Measurements from ENCODE around the gene C19orf73. TPM values are rescaled to one million over a fixed set of nuclear protein-coding genes. Genes with fewer than 3 reads are reported as not detected.
A peak's percentile ranks its signal among the peaks of the same experiment; 100 is the strongest.

The C19orf73 gene
- total and polyA plus RNA-seq, 2 donors (not counting 1 experiment from before 2014, with no cell fraction given) = 0.30 to 0.83 TPM

- Histone ChIP-seq H3K4me1 (ENCODE audit: control insufficient read depth, extremely low read depth, insufficient read depth, low read length) (no peaks in the 10 kb centered on the region), H3K4me2 (ENCODE audit: extremely low read depth, insufficient read depth, low read length) (no peak overlapping the region), H3K4me3 (replicated peaks in 1 of 4; ENCODE audit: control extremely low read depth in 1 of 4, insufficient read depth in 1 of 4, low read depth in 3 of 4, low read length in 4 of 4) (no peak overlapping the region), H4K20me1 (ENCODE audit: control insufficient read depth, extremely low read depth, insufficient read depth, low read length) (no peaks in the 10 kb centered on the region), H3K27me3 (ENCODE audit: control insufficient read depth, insufficient read depth, low read length) (no peaks in the 10 kb centered on the region), H3K27ac (ENCODE audit: insufficient read depth, low read length) (no peak overlapping the region), H3K79me2 (ENCODE audit: control insufficient read depth, insufficient read depth, low read length) (no peaks in the 10 kb centered on the region), H3K36me3 (ENCODE audit: control insufficient read depth, insufficient read depth, low read length) (no peaks in the 10 kb centered on the region), H3K9ac (ENCODE audit: insufficient read depth, low read length) (no peak overlapping the region), H3K9me3 (ENCODE audit: control insufficient read depth, insufficient read depth, low read depth, low read length) (no peaks in the 10 kb centered on the region), H2AFZ (ENCODE audit: low read length) (no peak overlapping the region)
- DNase-seq (ENCODE audit: low read depth in 2 of 2) = no peak
- TF ChIP-seq CTCF (conservative IDR thresholded peaks at IDR 0.05 in 1 of 2, IDR thresholded peaks at IDR 0.05 in 1 of 2; ENCODE audit: low read depth in 1 of 2, low read length in 2 of 2) (no peak), EZH2 (IDR thresholded peaks at IDR 0.05; ENCODE audit: low read length, missing control alignments) (no peak)
Measured at GRCh38 chr19:49165865-49166301, 46.9 kb upstream of the C19orf73 start.

GRCh38 chr19:49165111-49165750 is 46.3 kb upstream of the C19orf73 start:
- DNase-seq (ENCODE audit: low read depth in 2 of 2) = peak in 1 of 2 donors; percentile 34
- Histone ChIP-seq H3K27me3 (ENCODE audit: control insufficient read depth, insufficient read depth, low read length) (no peaks in the 10 kb centered on the region), H3K4me2 (ENCODE audit: extremely low read depth, insufficient read depth, low read length) (no peak overlapping the region), H3K36me3 (ENCODE audit: control insufficient read depth, insufficient read depth, low read length) (no peaks in the 10 kb centered on the region), H3K27ac (ENCODE audit: insufficient read depth, low read length) (no peak overlapping the region), H3K9me3 (ENCODE audit: control insufficient read depth, insufficient read depth, low read depth, low read length) (no peaks in the 10 kb centered on the region), H2AFZ (ENCODE audit: low read length) (no peak overlapping the region), H4K20me1 (ENCODE audit: control insufficient read depth, extremely low read depth, insufficient read depth, low read length) (no peaks in the 10 kb centered on the region), H3K79me2 (ENCODE audit: control insufficient read depth, insufficient read depth, low read length) (no peaks in the 10 kb centered on the region), H3K4me1 (ENCODE audit: control insufficient read depth, extremely low read depth, insufficient read depth, low read length) (no peaks in the 10 kb centered on the region), H3K9ac (ENCODE audit: insufficient read depth, low read length) (no peak overlapping the region), H3K4me3 (replicated peaks in 1 of 4; ENCODE audit: control extremely low read depth in 1 of 4, insufficient read depth in 1 of 4, low read depth in 3 of 4, low read length in 4 of 4) (no peak overlapping the region)
- TF ChIP-seq CTCF (conservative IDR thresholded peaks at IDR 0.05 in 1 of 2, IDR thresholded peaks at IDR 0.05 in 1 of 2; ENCODE audit: low read depth in 1 of 2, low read length in 2 of 2) = no peak
- TF ChIP-seq EZH2 (IDR thresholded peaks at IDR 0.05; ENCODE audit: low read length, missing control alignments) = no peak

DNA sequence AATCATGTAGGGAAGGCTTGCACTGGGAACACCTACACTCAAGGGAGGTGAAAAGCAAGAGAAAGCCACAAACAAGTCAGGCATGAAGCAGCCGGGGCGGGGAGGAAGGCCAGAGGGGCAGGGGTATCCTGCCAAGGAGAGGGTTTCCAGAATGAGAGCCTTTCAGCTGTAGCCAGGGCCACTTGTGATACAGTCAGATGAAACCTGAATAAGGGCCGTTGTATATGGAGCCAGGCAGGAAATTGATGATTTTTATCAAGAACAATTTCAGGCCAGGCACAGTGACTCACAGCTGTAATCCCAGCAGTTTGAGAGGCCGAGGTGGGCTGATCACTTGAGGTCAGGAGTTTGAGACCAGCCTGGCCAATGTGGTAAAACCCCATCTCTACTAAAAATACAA is 43.0 kb upstream of the C19orf73 start:
- TF ChIP-seq EZH2 (IDR thresholded peaks at IDR 0.05; ENCODE audit: low read length, missing control alignments) (no peak), CTCF (conservative IDR thresholded peaks at IDR 0.05 in 1 of 2, IDR thresholded peaks at IDR 0.05 in 1 of 2; ENCODE audit: low read depth in 1 of 2, low read length in 2 of 2) (no peak)

More for the DNA sequence above, 43.0 kb upstream of the C19orf73 start:
- H3K9me3 ChIP-seq (ENCODE audit: control insufficient read depth, insufficient read depth, low read depth, low read length) = no peaks in the 10 kb centered on the region
- H4K20me1 ChIP-seq (ENCODE audit: control insufficient read depth, extremely low read depth, insufficient read depth, low read length) = no peaks in the 10 kb centered on the region
- H3K9ac ChIP-seq (ENCODE audit: insufficient read depth, low read length) = no peak overlapping the region
- no peak overlapping the region for H2AFZ ChIP-seq (ENCODE audit: low read length)
- no peak overlapping the region for H3K4me3 ChIP-seq (replicated peaks in 1 of 4; ENCODE audit: control extremely low read depth in 1 of 4, insufficient read depth in 1 of 4, low read depth in 3 of 4, low read length in 4 of 4)
- no peaks in the 10 kb centered on the region for H3K79me2 ChIP-seq (ENCODE audit: control insufficient read depth, insufficient read depth, low read length)
- DNase-seq (ENCODE audit: low read depth in 2 of 2) = peak in 1 of 2 donors; percentile 48
- H3K4me1 ChIP-seq (ENCODE audit: control insufficient read depth, extremely low read depth, insufficient read depth, low read length) = peaks cover 5% of the 10 kb centered on the region
- H3K4me2 ChIP-seq (ENCODE audit: extremely low read depth, insufficient read depth, low read length) = no peak overlapping the region
- H3K27me3 ChIP-seq (ENCODE audit: control insufficient read depth, insufficient read depth, low read length) = no peaks in the 10 kb centered on the region
- H3K27ac ChIP-seq (ENCODE audit: insufficient read depth, low read length) = no peak overlapping the region
- H3K36me3 ChIP-seq (ENCODE audit: control insufficient read depth, insufficient read depth, low read length) = no peaks in the 10 kb centered on the region
